GM13977 (cell line): Measurements from ENCODE around the gene TIAM1.

Experiments
- DNase-seq: peaks from one replicate; pipeline ENCODE4 v3.0.0; 2012; ENCODE audit warnings: low spot score
- CTCF ChIP-seq: IDR thresholded peaks from 2 replicates; pipeline ENCODE4 v1.5.1; 2012; ENCODE audit warnings: mild to moderate bottlenecking, control low read depth; ENCODE audit not compliant: insufficient read depth; ENCODE audit errors: extremely low read depth, missing control alignments
- in situ Hi-C: fragments of 300-500 bp; cut with MboI; formaldehyde crosslinking; loops from one replicate; pipeline ENCODE4 v1.12.0; 2022; ENCODE audit warnings: low sequenced_read_pairs, low pct_unique_long_range_greater_than_20kb, mixed read lengths, inconsistent platforms; ENCODE audit not compliant: unreplicated experiment

Gene TIAM1

GRCh38 chr21:31198575-31198974 lies 145.5 kb downstream of the TIAM1 start:
- peak; percentile 38 for TF ChIP-seq CTCF
- in situ Hi-C loops, result loop anchor here (10.0 kb wide), 1 partner anchor 386 kb away; no protein-coding TSS in a partner anchor
- DNase-seq, result peak; percentile 34

- no peak for TF ChIP-seq CTCF
- in situ Hi-C loops, result loop anchor here (10.0 kb wide), 1 partner anchor 388 kb away; no protein-coding TSS in a partner anchor
- DNase-seq, result no peak
These were observed 147.3 kb downstream of the TIAM1 start for GRCh38 chr21:31196724-31197123.

GRCh38 chr21:31195334-31196015 lies 148.6 kb downstream of the TIAM1 start:
- in situ Hi-C loops, result loop anchor here (10.0 kb wide), 1 partner anchor 389 kb away; no protein-coding TSS in a partner anchor
- no peak for TF ChIP-seq CTCF
- DNase-seq, result peak; percentile 27

GRCh38 chr21:31194510-31195293 lies 149.4 kb downstream of the TIAM1 start:
- in situ Hi-C loops, result loop anchor here (10.0 kb wide), 1 partner anchor 390 kb away; no protein-coding TSS in a partner anchor
- no peak for DNase-seq
- TF ChIP-seq CTCF, result no peak

- no peak for DNase-seq
- TF ChIP-seq CTCF, result no peak
- in situ Hi-C loops, result loop anchor here (10.0 kb wide), 1 partner anchor 391 kb away; no protein-coding TSS in a partner anchor
These were observed 150.3 kb downstream of the TIAM1 start for GRCh38 chr21:31193761-31194160.

GRCh38 chr21:31191553-31191952 lies 152.5 kb downstream of the TIAM1 start:
- no peak for TF ChIP-seq CTCF
- DNase-seq, result no peak
- in situ Hi-C loops, result loop anchor here (10.0 kb wide), 1 partner anchor 393 kb away; no protein-coding TSS in a partner anchor
